K562 (cell line): Measurements from ENCODE around the gene YEATS2. TPM values are rescaled to one million over a fixed set of nuclear protein-coding genes. Genes with fewer than 3 reads are reported as not detected.
A peak's percentile ranks its signal among the peaks of the same experiment; 100 is the strongest.

ENCODE experiments used
- ATAC-seq: fragments of 200-7000 bp; cut with Tn5 transposase; 3 replicates; pipeline ENCODE4 v1.9.1; 2020; ENCODE audit warnings: moderate library complexity
- Bru-seq: library from RNA; stranded (reverse); fragments of 400-500 nt; gene quantifications from one replicate; lab custom pipeline; 2021; lab: Mats Ljungman, UMichigan
- BruChase-seq, 2 experiments: library from RNA; stranded (reverse); fragments of 400-500 nt; gene quantifications; one replicate each; lab custom pipeline; 2021; lab: Mats Ljungman, UMichigan
- BruUV-seq: library from RNA; stranded (reverse); fragments of 400-500 nt; replicated peaks from 2 replicates; lab custom pipeline; 2021; lab: Mats Ljungman, UMichigan
- CTCF ChIA-PET: fragments of 300-600 bp; formaldehyde crosslinking; extraction: SDS; loops from one replicate; lab custom pipeline; 2021; ENCODE audit warnings: low intra/inter-chr PET ratio; lab: Yijun Ruan, JAX
- POLR2A ChIA-PET: fragments of 300-600, 350-650 bp; sonication (Branson Sonifier 250); formaldehyde crosslinking; extraction: SDS; loops from one replicate; lab custom pipeline; 2021; ENCODE audit warnings: antibody characterized with exemption, inconsistent platforms; lab: Yijun Ruan, JAX
- DNase-seq, 4 experiments: peaks; one replicate each; pipeline versions ENCODE4 v3.0.0 to v3.0.0-alpha.2; 2011 to 2018; ENCODE audit warnings: low spot score in 3 of 4, mixed read lengths in 3 of 4; ENCODE audit errors: extremely low read depth in 1 of 4
- FAIRE-seq: peaks from 2 replicates; lab custom pipeline; 2011; peaks lifted over from hg19 to GRCh38; lab: Jason Lieb, UNC
- H2AFZ ChIP-seq: 2 replicates; pipeline ENCODE4 v1.6.0; 2011; ENCODE audit warnings: low read depth, low read length, control low read depth, inconsistent platforms
- H3K27ac ChIP-seq: fragments of 200-600 bp; 3 replicates; pipeline ENCODE4 v1.8.0; 2011; ENCODE audit warnings: low read depth, mild to moderate bottlenecking, control low read depth, inconsistent platforms, low read length, moderate library complexity, mixed read lengths; ENCODE audit errors: extremely low read depth
- H3K27me3 ChIP-seq, 2 experiments: fragments of 300-600 bp in 1 of 2; 2 replicates in 1 of 2; 3 replicates in 1 of 2; pipeline versions ENCODE4 v1.6.0 to v1.8.0; 2011; ENCODE audit warnings: inconsistent platforms in 2 of 2, low read length in 2 of 2, mild to moderate bottlenecking in 1 of 2, mixed read lengths in 1 of 2, moderate library complexity in 1 of 2; ENCODE audit not compliant: control insufficient read depth in 2 of 2, insufficient read depth in 2 of 2
- H3K36me3 ChIP-seq: fragments of 300-600 bp; 3 replicates; pipeline ENCODE4 v1.8.0; 2011; ENCODE audit warnings: mild to moderate bottlenecking, low read length, inconsistent platforms; ENCODE audit not compliant: control insufficient read depth, insufficient read depth
- H3K4me1 ChIP-seq, 2 experiments: fragments of 200-600 bp in 1 of 2; replicated peaks in 1 of 2; 2 replicates in 1 of 2; 3 replicates in 1 of 2; pipeline versions ENCODE4 v1.5.1 to v1.8.0; 2011; ENCODE audit warnings: inconsistent platforms in 2 of 2, low read length in 2 of 2, mild to moderate bottlenecking in 1 of 2, mixed read lengths in 1 of 2, moderate library complexity in 1 of 2; ENCODE audit not compliant: control insufficient read depth in 2 of 2, insufficient read depth in 2 of 2
- H3K4me2 ChIP-seq: 2 replicates; pipeline ENCODE4 v1.6.1; 2011; ENCODE audit warnings: low read length, control low read depth, inconsistent platforms, mixed read lengths; ENCODE audit not compliant: insufficient read depth
- H3K4me3 ChIP-seq: fragments of 200-600 bp; sonication (generic), shearing (Covaris generic); 2 replicates; pipeline ENCODE4 v1.5.1; 2016; ENCODE audit warnings: control low read depth, inconsistent platforms
- H3K79me2 ChIP-seq: fragments of 200-600 bp; 3 replicates; pipeline ENCODE4 v1.8.0; 2011; ENCODE audit warnings: low read length, inconsistent platforms; ENCODE audit not compliant: control insufficient read depth, insufficient read depth
- H3K9ac ChIP-seq, 2 experiments: 2 replicates each; pipeline versions ENCODE4 v1.6.0 to v1.6.1; 2011; ENCODE audit warnings: low read depth in 2 of 2, low read length in 2 of 2, control low read depth in 1 of 2, inconsistent platforms in 1 of 2, mild to moderate bottlenecking in 1 of 2, mixed read lengths in 1 of 2; ENCODE audit not compliant: insufficient read depth in 1 of 2
- H3K9me1 ChIP-seq: one replicate; pipeline ENCODE4 v1.6.0; 2011; ENCODE audit warnings: inconsistent platforms, mild to moderate bottlenecking, low read length, moderate library complexity; ENCODE audit not compliant: control insufficient read depth, insufficient read depth
- H3K9me3 ChIP-seq: replicated peaks from 2 replicates; pipeline ENCODE4 v1.5.1; 2011; ENCODE audit warnings: low read depth, low read length, inconsistent platforms; ENCODE audit not compliant: control insufficient read depth, insufficient read depth
- H4K20me1 ChIP-seq: replicated peaks from 2 replicates; pipeline ENCODE4 v1.6.1; 2011; ENCODE audit warnings: low read length, inconsistent platforms, mixed read lengths; ENCODE audit not compliant: control insufficient read depth, insufficient read depth
- ETV5 ChIP-seq: sonication (generic); formaldehyde crosslinking; IDR thresholded peaks from 2 replicates; pipeline ENCODE4 v1.4.0; 2020; ENCODE audit warnings: low read depth, mild to moderate bottlenecking, missing genetic modification reagents
- FUS ChIP-seq: fragments of 200-400 bp; formaldehyde crosslinking; optimal IDR thresholded peaks from 2 replicates; pipeline ENCODE3; 2017; ENCODE audit warnings: low read depth, low read length
- GMEB1 ChIP-seq: fragments of 250-450 bp; sonication (Bioruptor Pico); IDR thresholded peaks from 2 replicates; pipeline ENCODE4 v1.4.0; 2020; ENCODE audit warnings: mild to moderate bottlenecking
- HMGXB4 ChIP-seq: sonication (generic); formaldehyde crosslinking; IDR thresholded peaks from 2 replicates; pipeline ENCODE4 v1.8.1; 2023; ENCODE audit warnings: mild to moderate bottlenecking, missing genetic modification reagents
- NFATC3 ChIP-seq: fragments of 450-650 bp; IDR thresholded peaks from 2 replicates; pipeline ENCODE4 v1.6.1; 2017; ENCODE audit warnings: mild to moderate bottlenecking
- NFYB ChIP-seq: IDR thresholded peaks from 2 replicates; pipeline ENCODE4 v1.6.1; 2011; ENCODE audit warnings: mild to moderate bottlenecking, moderate library complexity; ENCODE audit not compliant: insufficient read length; ENCODE audit errors: extremely low read depth
- PHF8 ChIP-seq: fragments of 200-600 bp; sonication (generic); IDR thresholded peaks from 2 replicates; pipeline ENCODE4 v1.6.1; 2012; ENCODE audit warnings: mixed run types, mild to moderate bottlenecking, inconsistent platforms, low read length, moderate library complexity, borderline replicate concordance
- POLR2A ChIP-seq: fragments of 450-650 bp; conservative IDR thresholded peaks from 2 replicates; pipeline ENCODE4 v1.6.1; 2016
- ZBTB43 ChIP-seq: sonication (generic); formaldehyde crosslinking; IDR thresholded peaks from 2 replicates; pipeline ENCODE4 v1.8.0; 2023; ENCODE audit warnings: mild to moderate bottlenecking, missing genetic modification reagents
- ZNF57 ChIP-seq: fragments of 450-650 bp; formaldehyde crosslinking; IDR thresholded peaks from 2 replicates; pipeline ENCODE4 v1.4.0; 2020; ENCODE audit warnings: mild to moderate bottlenecking, moderate library complexity
- ZNF668 ChIP-seq: fragments of 250-450 bp; sonication (Bioruptor Pico); IDR thresholded peaks from 2 replicates; pipeline ENCODE4 v1.8.0; 2022; ENCODE audit warnings: mild to moderate bottlenecking, inconsistent platforms
- WGBS: fragments of 100-300 bp; shearing (Covaris generic); methylation state at CpG from one replicate; pipeline ENCODE4 v1.1.6; 2016; ENCODE audit warnings: low coverage, mixed read lengths; ENCODE audit not compliant: insufficient coverage; ENCODE audit errors: missing lambda C conversion rate; 5-methylcytosine and 5-hydroxymethylcytosine counted together
- in situ Hi-C: fragments of 300-500 bp; cut with MboI; formaldehyde crosslinking; loops from 4 replicates; pipeline ENCODE4 v1.15.0; 2018; ENCODE audit warnings: inconsistent platforms, mixed read lengths
- intact Hi-C: fragments of 100-400 bp; cut with micrococcal nuclease; formaldehyde crosslinking; loops from 2 replicates; pipeline ENCODE4 v1.14.2; 2022
- long read RNA-seq, 3 experiments: library from polyadenylated mRNA in 2 of 3; library from RNA in 1 of 3; unstranded in 2 of 3; stranded (forward) in 1 of 3; transcript quantifications; one replicate each; pipeline ENCODE4 v2.0.0, GENCODE V29; 2019 to 2022
- polyA minus RNA-seq, 3 experiments: library from RNA; depleted of rRNA, polyadenylated mRNA; stranded (reverse); fragments of >200 nt; gene quantifications; 2 replicates each; pipeline ENCODE4 v1.2.3, GENCODE V29; 2011
- polyA plus RNA-seq, 8 experiments: library from polyadenylated mRNA; depleted of rRNA in 4 of 8; stranded (reverse) in 5 of 8; unstranded in 3 of 8; fragments of >200 nt; fragmentation: Nextera tagmentation in 2 of 8; fragmentation: Illumina TruSeq in 1 of 8; extraction: Ambion mirVana in 2 of 8; extraction: Trizol in 1 of 8; gene quantifications; 2 replicates each; pipeline versions ENCODE4 v1.2.1 to v1.2.3, GENCODE V29; 2011 to 2014; ENCODE audit warnings: inconsistent platforms in 1 of 8, missing spikeins in 1 of 8
- total RNA-seq, 7 experiments: library from RNA; depleted of rRNA in 6 of 7; stranded (reverse); fragments of >200 nt in 6 of 7; fragmentation: Illumina TruSeq in 2 of 7; extraction: Trizol in 2 of 7; gene quantifications; 2 replicates each; pipeline versions ENCODE4 v1.2.1 to v1.2.3, GENCODE V29; 2011 to 2021; ENCODE audit warnings: low replicate concordance in 1 of 7

The YEATS2 gene
- 101 and 141 TPM in 2 replicates for total RNA-seq (2011; cell fraction: chromatin; rRNA removed; ENCODE audit: low replicate concordance)
- 48.4 and 57.5 TPM in 2 replicates for total RNA-seq (2011; cell fraction: nucleolus; rRNA removed)
- total RNA-seq (2011; cell fraction: nucleoplasm; rRNA removed): 86.7 and 121 TPM in 2 replicates
- total RNA-seq (2014; rRNA removed): 18.4 and 18.8 TPM in 2 replicates
- 21.3 and 22.0 TPM in 2 replicates for total RNA-seq (2014; rRNA removed; fragmentation: Illumina TruSeq; extraction: Trizol)
- 20.3 and 22.6 TPM in 2 replicates for total RNA-seq (2015; rRNA removed; fragmentation: Illumina TruSeq; extraction: Trizol)
- total RNA-seq (2021): 18.6 and 19.0 TPM in 2 replicates
- polyA plus RNA-seq (2011; rRNA removed): 35.2 and 36.6 TPM in 2 replicates
- polyA plus RNA-seq (2011; cell fraction: cytosol; rRNA removed): 28.8 TPM in 2 replicates
- polyA plus RNA-seq (2011; cell fraction: nucleus; rRNA removed): 47.1 and 52.7 TPM in 2 replicates
- polyA plus RNA-seq (2012): 14.2 and 17.2 TPM in 2 replicates
- polyA plus RNA-seq (2014; fragmentation: Illumina TruSeq; extraction: Trizol): 25.8 and 27.1 TPM in 2 replicates
- 1 to 10 TPM; 1.8 to 2.1 TPM for polyA plus RNA-seq (2014; fragmentation: Nextera tagmentation; extraction: Ambion mirVana)
- 14.7 and 16.7 TPM in 2 replicates for polyA plus RNA-seq (2014; rRNA removed)
- polyA minus RNA-seq (2011; rRNA and poly(A)+ RNA removed): 41.0 and 45.9 TPM in 2 replicates
- 22.4 and 27.1 TPM in 2 replicates for polyA minus RNA-seq (2011; cell fraction: cytosol; rRNA and poly(A)+ RNA removed)
- polyA minus RNA-seq (2011; cell fraction: nucleus; rRNA and poly(A)+ RNA removed): 26.7 and 44.9 TPM in 2 replicates
- percentile 76 among the genes with signal in this experiment for Bru-seq, nascent RNA
- percentile 79 among the genes with signal in this experiment for BruChase-seq, experiment 1, labeled RNA remaining after a 2-hour chase
- percentile 81 among the genes with signal in this experiment for BruChase-seq, experiment 2, labeled RNA remaining after a 6-hour chase
- long read RNA-seq, experiment 1, full-length matches to known transcripts: 4 of 41 reads
- long read RNA-seq, experiment 1, partial matches to known transcripts: 16 of 41 reads
- long read RNA-seq, experiment 1, other reads (novel, unspliced or antisense): 21 of 41 reads
- long read RNA-seq, experiment 2, partial matches to known transcripts: 4 of 22 reads
- long read RNA-seq, experiment 2, other reads (novel, unspliced or antisense): 17 of 22 reads
- long read RNA-seq, experiment 3, partial matches to known transcripts: 2 of 6 reads
- long read RNA-seq, experiment 3, other reads (novel, unspliced or antisense): 4 of 6 reads

- WGBS: under 1% methylated on average over 76 of the region's 89 CpGs
- Histone ChIP-seq H3K4me2 (peak within 1 kb of the TSS; percentile 92), H3K9ac (peak within 1 kb of the TSS; percentile 85 to 96), H3K9me3 (no peaks in the 10 kb centered on the region), H3K9me1 (no peaks in the 10 kb centered on the region), H3K36me3 (peaks cover 8% of the 10 kb centered on the region; the same call in 2 of the 3 replicates), H3K79me2 (peaks cover 51% of the 10 kb centered on the region), H2AFZ (peak within 1 kb of the TSS; percentile 98), H3K27me3 (no peaks in the 10 kb centered on the region), H3K27ac (peak within 1 kb of the TSS; percentile 87), H3K4me1 (peaks cover 5 to 17% of the 10 kb centered on the region in 2 experiments; a peak in 3 of 5 replicates), H4K20me1 (peaks cover 5% of the 10 kb centered on the region), H3K4me3 (peak within 1 kb of the TSS; percentile 99)
- DNase-seq (peak; percentile 79 to 95 (median 94)), ATAC-seq (peak; percentile 89), FAIRE-seq (no peak)
- in situ Hi-C loops (no loop called here), intact Hi-C loops (no loop called here)
- CTCF ChIA-PET: interaction anchor here (0.7 kb wide), 1 partner anchor 500 kb away, joined by 4 read pairs; no protein-coding TSS in a partner anchor
- no TSS peak for BruUV-seq
- POLR2A ChIA-PET: interaction anchor here (0.6 to 1.0 kb wide), 7 partner anchors 11 to 287 kb away, joined by 3 to 6 read pairs (median 3); no protein-coding TSS in a partner anchor
- TF ChIP-seq FUS (peak; percentile 76), NFATC3 (no peak), HMGXB4 (0 out of 2 replicates have a peak, but pooled peaks have one; percentile 46), ZNF57 (CRISPR knock-in tag) (no peak), GMEB1 (CRISPR knock-in tag) (peak; percentile 84), PHF8 (peak; percentile 91; the same call in 1 of the 2 replicates), ZBTB43 (0 out of 2 replicates have a peak, but pooled peaks have one; percentile 31), ZNF668 (CRISPR knock-in tag) (0 out of 2 replicates have a peak, but pooled peaks have one; percentile 14), ETV5 (0 out of 2 replicates have a peak, but pooled peaks have one; percentile 15), POLR2A (peak; percentile 74), NFYB (no peak)
Measured at GRCh38 chr3:183697610-183698317, at the start of gene YEATS2. Gene YEATS2, plus strand, starts transcription at chr3:183697797. Its CDS starts 17,366 bp downstream, at chr3:183715163.
